DOHH2 (cell line): ENCODE data around the gene MYBL2.

ENCODE experiments used
- H3F3A ChIP-seq: fragments of 200-600 bp; sonication (generic), shearing (Covaris generic); 2 replicates; pipeline ENCODE4 v1.6.0; 2016; ENCODE audit warnings: antibody characterized with exemption, mild to moderate bottlenecking; ENCODE audit not compliant: control insufficient read depth, insufficient read depth
- H3K27ac ChIP-seq: fragments of 200-600 bp; sonication (generic); 2 replicates; pipeline ENCODE4 v1.5.1; 2014; ENCODE audit warnings: low read depth, mild to moderate bottlenecking, low read length, moderate library complexity
- H3K27me3 ChIP-seq: fragments of 200-600 bp; sonication (generic); 2 replicates; pipeline ENCODE4 v1.6.1; 2014; ENCODE audit warnings: mild to moderate bottlenecking, low read length, mixed read lengths; ENCODE audit not compliant: control insufficient read depth
- H3K36me3 ChIP-seq: fragments of 200-600 bp; sonication (generic); 2 replicates; pipeline ENCODE4 v1.6.1; 2014; ENCODE audit warnings: mild to moderate bottlenecking, low read length, moderate library complexity, mixed read lengths; ENCODE audit not compliant: control insufficient read depth
- H3K4me1 ChIP-seq: fragments of 200-600 bp; sonication (generic); 2 replicates; pipeline ENCODE4 v1.6.1; 2014; ENCODE audit warnings: mild to moderate bottlenecking, low read length, mixed read lengths; ENCODE audit not compliant: control insufficient read depth
- H3K4me2 ChIP-seq: fragments of 200-600 bp; sonication (generic); 2 replicates; pipeline ENCODE4 v1.6.0; 2014; ENCODE audit warnings: mild to moderate bottlenecking, low read length, moderate library complexity
- H3K4me3 ChIP-seq: fragments of 200-600 bp; sonication (generic); 2 replicates; pipeline ENCODE4 v1.5.1; 2014; ENCODE audit warnings: mild to moderate bottlenecking, low read length, mixed read lengths
- H3K79me2 ChIP-seq: fragments of 200-600 bp; sonication (generic); 2 replicates; pipeline ENCODE4 v1.6.1; 2014; ENCODE audit warnings: mild to moderate bottlenecking, low read length, mixed read lengths; ENCODE audit not compliant: control insufficient read depth
- H3K9me2 ChIP-seq: fragments of 200-600 bp; sonication (generic); replicated peaks from 2 replicates; pipeline ENCODE4 v1.6.1; 2014; ENCODE audit warnings: mild to moderate bottlenecking, low read length, mixed read lengths; ENCODE audit not compliant: control insufficient read depth
- H3K9me3 ChIP-seq: fragments of 200-600 bp; sonication (generic); 2 replicates; pipeline ENCODE4 v1.6.1; 2014; ENCODE audit warnings: antibody characterized with exemption, low read length, mixed read lengths; ENCODE audit not compliant: control insufficient read depth, insufficient read depth
- H4K20me1 ChIP-seq: fragments of 200-600 bp; sonication (generic); 2 replicates; pipeline ENCODE4 v1.6.0; 2014; ENCODE audit warnings: low read depth, mild to moderate bottlenecking, antibody characterized with exemption, low read length, moderate library complexity; ENCODE audit not compliant: control insufficient read depth, insufficient read depth
- CTCF ChIP-seq: fragments of 200-600 bp; sonication (generic); IDR thresholded peaks from one replicate; pipeline ENCODE4 v1.5.1; 2014; ENCODE audit warnings: antibody characterized with exemption, mild to moderate bottlenecking, low read depth, low read length; ENCODE audit not compliant: poor library complexity, severe bottlenecking
- EZH2phosphoT487 ChIP-seq: fragments of 200-600 bp; sonication (generic); IDR thresholded peaks from 2 replicates; pipeline ENCODE4 v1.6.1; 2017; ENCODE audit warnings: borderline replicate concordance, mild to moderate bottlenecking, antibody characterized with exemption, low read length, moderate library complexity, mixed read lengths

The MYBL2 gene

GRCh38 chr20:43710370-43711044 lies 43.6 kb downstream of the MYBL2 start:
- H3K36me3 ChIP-seq, result peaks cover 94% of the 10 kb centered on the region

GRCh38 chr20:43711098-43711654 lies 44.3 kb downstream of the MYBL2 start:
- no peak for TF ChIP-seq CTCF
- TF ChIP-seq EZH2phosphoT487, result no peak
- peaks cover 96% of the 10 kb centered on the region for H3K36me3 ChIP-seq
- H3K27me3 ChIP-seq, result no peaks in the 10 kb centered on the region
- peak overlapping the region; percentile 41 for H3K4me3 ChIP-seq
- H3K4me2 ChIP-seq, result peak overlapping the region; percentile 65
- H3K9me2 ChIP-seq, result no peaks in the 10 kb centered on the region
- H4K20me1 ChIP-seq, result peaks cover 16% of the 10 kb centered on the region
- peak overlapping the region; percentile 78 for H3K27ac ChIP-seq
- H3K79me2 ChIP-seq, result peaks cover 30% of the 10 kb centered on the region
- peaks cover 11% of the 10 kb centered on the region for H3F3A ChIP-seq
- peaks cover 46% of the 10 kb centered on the region for H3K4me1 ChIP-seq
- no peaks in the 10 kb centered on the region for H3K9me3 ChIP-seq

More at GRCh38 chr20:43710370-43711044, 43.6 kb downstream of the MYBL2 start:
- Histone ChIP-seq H3K9me2 (no peaks in the 10 kb centered on the region), H3K9me3 (no peaks in the 10 kb centered on the region), H3K27ac (peak overlapping the region; percentile 78), H3F3A (peaks cover 11% of the 10 kb centered on the region), H3K4me2 (peak overlapping the region; percentile 65), H3K79me2 (peaks cover 33% of the 10 kb centered on the region), H3K4me1 (peaks cover 46% of the 10 kb centered on the region), H4K20me1 (peaks cover 16% of the 10 kb centered on the region), H3K27me3 (no peaks in the 10 kb centered on the region), H3K4me3 (peak overlapping the region; percentile 41)
- TF ChIP-seq EZH2phosphoT487 (no peak), CTCF (no peak)

GRCh38 chr20:43715044-43715443 lies 48.1 kb downstream of the MYBL2 start:
- H3K27me3 ChIP-seq, result no peaks in the 10 kb centered on the region
- H4K20me1 ChIP-seq, result peaks cover under 1% of the 10 kb centered on the region; the same call in 1 of the 2 replicates
- no peak overlapping the region for H3K27ac ChIP-seq
- TF ChIP-seq EZH2phosphoT487 (no peak), CTCF (no peak)
- peaks cover 18% of the 10 kb centered on the region for H3K4me1 ChIP-seq
- H3K4me2 ChIP-seq, result no peak overlapping the region
- peaks cover 5% of the 10 kb centered on the region for H3F3A ChIP-seq
- H3K9me2 ChIP-seq, result no peaks in the 10 kb centered on the region
- H3K9me3 ChIP-seq, result no peaks in the 10 kb centered on the region
- H3K36me3 ChIP-seq, result peaks cover 92% of the 10 kb centered on the region
- H3K4me3 ChIP-seq, result no peak overlapping the region
- peaks cover 15% of the 10 kb centered on the region for H3K79me2 ChIP-seq
